Right lobe of liver (tissue), 4 donors: Measurements from ENCODE around the gene PFN3.

Source experiments
- CTCF ChIP-seq, 4 donors: fragments of 200-600 bp in 3 of 4; fragments of 450-650 bp in 1 of 4; IDR thresholded peaks; one replicate each; pipeline versions ENCODE4 v1.5.1 to v1.8.0; 2016 to 2022; ENCODE audit warnings: antibody characterized with exemption in 4 of 4, mild to moderate bottlenecking in 2 of 4
- POLR2A ChIP-seq: fragments of 450-650 bp; IDR thresholded peaks from one replicate; pipeline ENCODE4 v1.6.1; 2017; ENCODE audit warnings: antibody characterized with exemption, mild to moderate bottlenecking
- donor health status: DM: no; HTN: no; CAD: no.
- donor health status: DM: no; HTN: no; CAD: no.
- donor health status: DM: no; HTN: yes; CAD: no.

- no peak for TF ChIP-seq POLR2A
- no peak for TF ChIP-seq CTCF (IDR thresholded peaks at IDR 0.05)
Measured at GRCh38 chr5:177392765-177393164, 7.7 kb downstream of the PFN3 start.
